GM12878 (cell line): ENCODE results near the gene PRKAG2.

Experiments used
- CEBPB ChIP-seq, 2 experiments: fragments of 150-350 bp in 1 of 2; IDR thresholded peaks; 2 replicates each; pipeline ENCODE4 v1.6.1; 2012 to 2014; ENCODE audit warnings: low read depth in 2 of 2, low read length in 2 of 2, borderline replicate concordance in 1 of 2, inconsistent platforms in 1 of 2
- CHD2 ChIP-seq: IDR thresholded peaks from 2 replicates; pipeline ENCODE4 v1.6.1; 2011; ENCODE audit warnings: low read depth, low read length, improper control_type of control experiment, borderline replicate concordance
- CTCF ChIP-seq, 3 experiments: IDR thresholded peaks in 2 of 3; conservative IDR thresholded peaks in 1 of 3; 2 replicates each; pipeline ENCODE4 v1.5.1; 2011; ENCODE audit warnings: low read depth in 3 of 3, low read length in 3 of 3, mild to moderate bottlenecking in 3 of 3, control low read depth in 2 of 3, moderate library complexity in 2 of 3, inconsistent platforms in 1 of 3, mixed read lengths in 1 of 3; ENCODE audit not compliant: control insufficient read depth in 2 of 3, insufficient read depth in 1 of 3; ENCODE audit errors: extremely low read depth in 1 of 3
- EZH2 ChIP-seq: IDR thresholded peaks from 2 replicates; pipeline ENCODE4 v1.6.1; 2012; ENCODE audit warnings: low read depth, mild to moderate bottlenecking, control low read depth, inconsistent platforms, low read length, borderline replicate concordance; ENCODE audit not compliant: control insufficient read depth
- FOS ChIP-seq: IDR thresholded peaks from 3 replicates; pipeline ENCODE4 v1.6.1; 2011; ENCODE audit warnings: borderline replicate concordance; ENCODE audit not compliant: insufficient read length; ENCODE audit errors: extremely low read depth
- MEF2A ChIP-seq: IDR thresholded peaks from 2 replicates; pipeline ENCODE4 v1.6.1; 2011; ENCODE audit warnings: low read depth, mild to moderate bottlenecking, low read length, moderate library complexity; ENCODE audit not compliant: insufficient read depth
- NR2C2 ChIP-seq: IDR thresholded peaks from 2 replicates; pipeline ENCODE4 v1.6.1; 2011; ENCODE audit warnings: borderline replicate concordance, low read depth; ENCODE audit not compliant: control insufficient read depth, insufficient read length
- POLR2A ChIP-seq: IDR thresholded peaks from 2 replicates; pipeline ENCODE4 v1.6.1; 2011; ENCODE audit warnings: low read depth, mild to moderate bottlenecking, low read length
- PRDM15 ChIP-seq: fragments of 450-650 bp; formaldehyde crosslinking; IDR thresholded peaks from 2 replicates; pipeline ENCODE4 v1.4.0; 2020; ENCODE audit warnings: mild to moderate bottlenecking, moderate library complexity
- RFX5 ChIP-seq: IDR thresholded peaks from 2 replicates; pipeline ENCODE4 v1.6.1; 2011; ENCODE audit warnings: low read depth, low read length, improper control_type of control experiment

GRCh38 chr7:151721236-151721635 is 155.7 kb downstream of the PRKAG2 start:
- no peak for TF ChIP-seq EZH2
- no peak for TF ChIP-seq MEF2A
- TF ChIP-seq CTCF (IDR thresholded peaks at IDR 0.05 in 2 of 3, conservative IDR thresholded peaks at IDR 0.05 in 1 of 3; ENCODE audit: control insufficient read depth in 2 of 3, extremely low read depth in 1 of 3, insufficient read depth in 1 of 3, low read depth in 3 of 3, low read length in 3 of 3): no peak
- TF ChIP-seq CHD2: no peak
- TF ChIP-seq PRDM15 (CRISPR knock-in tag): no peak
- TF ChIP-seq RFX5: no peak
- no peak for TF ChIP-seq NR2C2
- no peak for TF ChIP-seq FOS
- no peak for TF ChIP-seq CEBPB (IDR thresholded peaks at IDR 0.05; ENCODE audit: borderline replicate concordance in 1 of 2, low read depth in 2 of 2, low read length in 2 of 2)
- no peak for TF ChIP-seq POLR2A
